Limb (tissue), 2 donors: Measurements from ENCODE around the gene SEPTIN6.
"Not testable (repeated sequence)": the region's sequence is repeated elsewhere in the genome, so short reads cannot be mapped to it uniquely, and the experiment has no call there.

Experiments
- DNase-seq, 2 donors: peaks; one replicate each; pipeline ENCODE4 v3.0.0-alpha.2; 2016; ENCODE audit errors: extremely low spot score in 2 of 2

The SEPTIN6 gene

DNA sequence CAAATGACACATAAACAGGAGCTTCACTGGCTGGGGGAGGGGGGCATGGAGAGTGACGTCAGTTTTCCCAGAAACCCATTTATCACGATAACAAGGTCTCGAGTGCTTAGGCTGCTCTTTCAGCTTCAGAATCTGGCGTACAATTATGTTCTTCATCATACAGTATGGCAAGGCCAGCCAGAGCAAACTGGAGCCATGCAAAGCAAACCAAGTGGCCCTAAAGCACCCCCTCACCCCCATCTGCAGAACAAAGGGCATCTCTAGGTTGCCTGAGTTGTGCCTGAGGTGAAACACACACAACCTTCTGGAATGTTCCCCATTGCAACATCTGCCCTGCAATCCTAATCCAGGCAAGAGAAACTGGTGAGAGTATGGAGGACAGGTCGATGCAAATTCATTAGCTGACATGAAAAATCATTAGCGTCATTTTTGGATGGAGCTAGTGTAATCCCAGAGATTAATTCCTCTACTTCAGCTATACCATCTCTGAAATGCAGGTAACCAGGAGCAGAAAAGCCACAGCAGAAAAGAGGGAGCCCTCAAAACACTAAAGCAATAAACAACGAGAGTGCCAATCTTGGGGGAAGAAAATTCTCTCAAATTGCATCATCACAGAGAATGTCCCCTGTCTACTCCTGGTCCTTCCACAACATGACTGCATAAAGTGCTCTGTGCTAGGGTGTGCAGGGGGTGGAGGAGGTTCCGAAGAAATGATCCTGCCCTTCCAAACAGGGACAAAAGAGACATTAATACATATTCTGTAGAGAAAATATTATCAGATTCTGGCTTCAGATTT, 1.8 kb downstream of the SEPTIN6 start:
- DNase-seq: peak in 1 of 2 donors; percentile 35

DNA sequence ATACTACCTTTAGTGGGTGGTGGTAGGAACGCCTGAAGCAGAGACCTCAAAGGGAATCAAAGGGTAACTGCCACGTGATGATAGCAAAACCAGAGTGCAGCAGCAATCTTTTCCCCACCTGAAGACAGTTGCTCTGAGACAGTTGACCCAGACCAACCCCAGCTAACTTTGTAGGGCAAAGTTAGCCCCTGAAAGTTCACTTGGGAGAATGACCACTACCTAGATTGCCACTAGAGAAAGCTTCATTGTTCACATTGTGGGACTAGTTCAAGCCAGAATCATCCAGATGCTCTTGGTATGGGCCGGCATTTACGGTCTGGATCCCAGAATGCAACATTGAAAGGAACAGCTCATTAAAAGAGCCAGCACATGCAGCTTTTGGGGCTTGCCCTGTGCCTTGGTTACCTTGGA, 4.1 kb downstream of the SEPTIN6 start:
- DNase-seq: no peak

DNA sequence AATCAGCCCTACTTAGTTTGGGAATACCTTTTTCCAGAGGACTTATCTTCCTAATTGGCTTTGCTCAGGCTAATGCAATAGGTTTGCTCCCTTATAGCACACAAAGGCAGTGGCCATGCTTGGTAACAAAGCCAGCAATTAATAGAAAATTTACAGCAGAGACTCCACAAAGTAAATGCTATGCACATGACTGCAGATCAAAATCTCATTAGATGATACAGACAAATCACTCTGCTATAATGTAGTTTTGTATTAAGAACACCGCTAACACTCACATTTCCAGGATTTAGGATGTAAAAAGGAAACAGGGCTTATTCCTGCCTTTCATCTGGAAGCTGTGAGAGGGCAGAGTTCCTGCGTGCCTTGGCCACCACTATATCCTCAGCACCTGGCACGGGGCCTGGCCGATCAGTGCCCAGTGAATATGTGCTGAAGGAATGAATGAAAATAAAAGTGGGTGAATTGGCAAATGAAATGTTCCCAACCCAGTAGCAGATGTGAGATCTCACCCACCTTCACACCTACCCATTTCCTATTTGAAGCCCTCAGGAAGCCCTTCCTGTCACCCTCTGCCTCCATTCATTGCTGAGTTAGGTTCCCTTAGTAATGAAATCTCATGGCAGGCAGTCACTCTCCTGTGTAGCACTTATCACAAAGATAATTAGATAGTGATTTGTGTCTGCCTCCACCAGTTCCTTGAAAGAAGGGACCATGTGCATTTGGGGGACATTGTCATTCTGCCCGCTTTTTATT, 5.1 kb downstream of the SEPTIN6 start:
- no peak for DNase-seq

DNA sequence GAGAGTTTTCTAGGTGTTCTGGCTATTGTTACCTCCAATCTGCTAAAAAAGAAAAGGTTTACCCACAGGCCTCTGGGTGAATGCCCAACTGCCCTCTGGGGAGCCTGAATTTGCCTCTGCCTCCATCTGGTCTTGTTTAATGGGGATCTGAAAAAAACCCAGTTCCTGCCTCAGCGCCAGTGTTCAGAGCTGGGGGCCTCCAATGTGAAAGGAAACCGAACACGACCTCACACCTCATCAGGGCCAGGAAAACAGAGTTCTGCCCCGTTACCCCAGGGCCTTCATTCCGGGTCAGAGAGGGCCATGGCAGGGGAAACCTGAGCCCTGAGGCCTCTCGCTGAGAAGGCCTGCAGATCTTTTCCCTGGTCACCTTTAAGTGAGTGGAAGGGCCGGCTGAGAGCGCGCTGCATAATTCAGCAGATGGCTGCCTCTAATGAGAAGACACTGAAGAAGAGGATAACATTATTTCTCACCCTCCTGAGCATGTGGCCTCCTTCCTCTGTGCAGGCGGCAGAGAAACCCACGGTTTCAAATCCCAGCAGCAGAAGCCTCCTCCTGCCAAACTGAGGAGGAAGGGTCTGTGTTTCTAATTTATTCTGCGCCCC, 6.8 kb downstream of the SEPTIN6 start:
- peak in 1 of 2 donors; percentile 67 for DNase-seq

DNA sequence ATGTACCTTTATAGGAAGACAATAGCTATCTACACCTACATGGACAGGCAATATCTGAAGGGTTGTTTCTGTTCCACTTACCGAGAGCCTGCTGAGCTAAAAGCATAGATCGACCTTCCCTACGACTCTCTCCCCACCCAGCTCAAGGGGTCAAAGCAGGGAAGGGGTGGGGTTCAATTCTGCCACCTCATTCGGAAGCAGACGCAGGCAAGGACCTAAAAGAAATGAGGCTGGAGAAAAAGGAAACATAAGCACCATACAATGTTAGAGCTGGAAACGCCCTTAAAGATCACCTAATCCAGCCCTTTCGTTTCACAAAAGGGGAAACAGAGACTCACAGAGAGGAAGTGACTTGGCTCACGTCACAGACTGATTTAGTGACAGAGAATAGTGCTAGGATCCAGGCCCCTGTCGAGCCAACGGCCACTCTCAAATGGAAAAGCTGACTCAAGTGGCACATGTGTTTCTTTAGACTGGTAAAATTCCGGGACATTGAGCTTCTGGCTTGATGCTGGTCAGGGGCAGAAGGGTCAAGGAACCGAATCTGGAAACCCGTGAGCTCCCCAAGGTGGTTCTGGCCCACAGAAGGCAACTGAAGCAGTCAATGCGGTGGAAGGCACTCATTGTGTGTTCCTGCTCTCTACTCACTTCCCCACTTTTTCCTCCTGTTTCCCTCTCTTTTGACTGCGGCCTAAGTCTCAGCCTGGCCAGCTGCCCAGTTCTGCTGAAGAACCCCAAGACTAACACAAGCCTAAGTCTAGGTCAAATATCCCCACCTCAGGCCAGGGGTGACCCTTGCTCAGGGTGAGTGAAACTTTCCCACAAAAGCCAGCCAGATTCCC, 7.5 kb downstream of the SEPTIN6 start:
- DNase-seq: no peak

DNA sequence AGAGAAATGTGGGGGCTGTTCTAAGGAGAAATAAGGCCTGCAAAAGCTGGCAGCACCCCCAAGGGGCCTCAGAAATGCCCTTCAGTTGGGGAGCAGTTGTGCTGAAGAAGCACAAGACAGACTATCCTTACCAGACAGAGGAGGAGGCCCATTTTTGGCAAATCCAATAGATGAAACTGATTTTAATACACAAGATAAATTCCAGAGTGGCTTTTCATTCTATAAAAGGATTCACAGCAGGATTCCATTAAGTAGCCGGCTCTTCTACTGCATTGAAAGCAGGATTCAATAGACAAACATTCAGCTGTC, 8.1 kb downstream of the SEPTIN6 start:
- no peak for DNase-seq

DNA sequence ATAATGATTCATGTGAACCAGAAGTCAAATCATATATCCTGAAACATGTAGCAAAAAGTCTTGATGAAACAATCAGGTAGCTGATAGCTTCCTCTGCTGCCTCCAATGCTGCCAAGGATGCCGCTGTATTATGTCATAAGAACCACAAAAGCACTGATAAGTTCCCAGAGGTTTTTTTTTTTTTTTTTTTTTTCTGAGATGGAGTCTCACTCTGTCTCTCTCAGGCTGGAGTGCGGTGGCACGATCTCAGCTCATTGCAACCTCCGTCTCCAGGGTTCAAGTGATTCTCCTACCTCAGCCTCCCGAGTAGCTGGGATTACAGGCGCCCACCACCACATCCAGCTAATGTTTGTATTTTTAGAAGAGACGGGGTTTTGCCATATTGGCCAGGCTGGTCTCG, 8.7 kb downstream of the SEPTIN6 start:
- not testable (repeated sequence) for DNase-seq

DNA sequence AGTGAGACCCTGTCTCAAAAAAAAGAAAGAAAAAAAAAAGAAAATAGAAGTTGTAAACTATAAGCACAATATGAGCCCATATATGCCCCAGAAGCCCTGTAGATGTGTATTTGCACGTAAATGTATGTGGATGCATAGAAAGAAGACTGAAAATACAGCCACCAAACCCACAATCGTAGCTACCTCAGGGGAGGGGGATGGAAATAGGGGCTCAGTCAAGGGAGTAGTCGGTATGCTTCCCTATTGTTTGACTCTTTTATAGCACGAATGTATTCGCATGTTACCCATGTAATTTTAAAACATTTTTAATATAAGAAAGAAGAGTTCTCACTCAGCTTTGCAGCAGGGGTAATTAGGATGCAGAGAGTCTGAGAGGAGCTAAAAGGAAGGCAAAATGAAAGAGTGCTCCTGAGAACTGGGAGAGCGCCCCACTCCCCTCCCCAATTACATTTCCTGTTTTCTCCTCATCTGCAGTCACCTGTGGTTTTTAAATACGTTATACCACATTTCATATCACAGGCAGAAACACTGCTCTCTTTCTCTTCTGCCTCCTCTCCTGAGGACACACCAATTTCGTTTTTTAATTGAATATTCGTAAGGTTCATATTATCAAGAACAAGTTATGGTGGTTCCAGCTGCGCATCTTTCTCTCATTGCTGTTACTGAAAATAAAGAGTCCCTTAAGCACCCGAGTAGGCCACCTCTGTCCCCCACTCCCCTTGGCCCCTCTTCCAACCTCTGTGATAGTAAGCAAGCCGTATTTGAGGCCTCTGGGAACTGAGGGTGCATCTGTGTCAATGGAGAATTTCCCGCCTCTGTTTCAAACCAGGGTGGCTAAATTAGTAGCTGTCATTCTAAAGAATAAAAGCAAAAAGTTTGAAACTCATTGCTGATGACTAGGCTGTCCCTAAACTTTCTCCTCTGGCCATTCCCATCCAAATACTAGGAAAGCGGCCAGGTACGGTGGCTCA, 10.7 kb downstream of the SEPTIN6 start:
- no peak for DNase-seq

DNA sequence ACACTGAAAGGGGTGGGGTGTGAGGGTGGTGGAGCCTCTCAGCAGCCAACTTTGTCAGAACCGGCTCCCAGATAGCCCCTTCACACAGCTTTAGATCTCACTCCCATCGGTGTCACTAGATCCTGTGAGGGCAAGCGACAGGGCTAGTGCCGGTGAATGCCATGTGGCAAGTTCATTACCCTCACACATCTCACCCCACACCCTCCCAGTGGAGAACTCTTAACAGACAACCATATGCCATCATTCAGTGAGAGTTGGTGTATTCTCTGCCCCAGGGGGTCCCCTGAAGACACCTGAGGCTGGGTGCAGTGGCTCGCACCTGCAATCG, 15.3 kb downstream of the SEPTIN6 start:
- no peak for DNase-seq

DNA sequence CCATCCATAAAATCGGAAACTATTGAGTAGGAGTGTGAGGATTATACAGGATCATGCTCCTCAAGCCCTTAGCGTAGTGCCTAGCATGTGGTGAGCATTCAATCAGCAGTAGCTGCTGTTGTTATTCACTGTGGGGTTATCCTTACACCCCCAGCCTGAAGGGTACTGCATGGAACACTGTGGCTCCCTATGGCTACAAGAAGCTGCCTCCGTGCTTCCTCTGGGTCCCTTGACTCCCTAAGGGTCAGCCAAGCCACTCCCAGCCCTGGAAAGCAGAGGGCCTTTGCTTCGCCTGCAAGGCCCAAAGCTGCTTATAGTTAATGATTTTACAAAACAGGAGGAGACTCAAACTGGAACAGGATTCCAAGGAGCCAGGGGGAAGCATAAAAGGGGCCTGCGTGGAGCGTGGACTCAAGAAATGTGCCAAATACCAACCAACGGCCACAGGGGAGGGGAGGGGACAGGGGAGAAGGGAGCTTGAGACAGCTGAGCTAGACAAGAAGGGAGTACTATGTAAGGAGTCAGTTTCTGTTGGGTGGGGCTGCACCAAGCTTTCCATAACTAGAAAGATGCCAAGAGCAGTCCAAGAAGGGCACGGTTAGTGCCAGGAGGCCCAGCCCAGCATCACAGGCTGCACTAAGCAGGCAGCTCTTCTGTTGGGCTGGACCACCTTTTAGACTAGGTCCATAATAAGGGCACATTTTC, 15.9 kb downstream of the SEPTIN6 start:
- DNase-seq: no peak

DNA sequence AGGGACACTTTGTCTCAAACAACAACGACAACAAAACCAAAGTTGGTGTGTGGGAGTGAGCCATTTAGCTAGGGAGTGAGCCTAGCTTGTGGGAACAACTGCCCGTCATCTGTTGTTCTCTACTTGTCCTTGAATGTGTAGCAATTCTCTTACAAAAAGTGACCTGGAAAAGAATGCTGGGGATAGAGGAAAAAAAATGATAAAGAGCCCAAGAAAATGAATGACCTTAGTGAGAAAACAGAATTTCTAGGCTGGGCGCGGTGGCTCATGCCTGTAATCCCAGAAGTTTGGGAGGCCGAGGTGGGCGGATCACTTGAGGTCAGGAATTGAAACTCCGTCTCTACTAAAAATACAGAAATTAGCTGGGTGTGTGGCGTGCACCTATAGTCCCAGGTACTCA, 19.6 kb downstream of the SEPTIN6 start:
- no peak for DNase-seq

DNA sequence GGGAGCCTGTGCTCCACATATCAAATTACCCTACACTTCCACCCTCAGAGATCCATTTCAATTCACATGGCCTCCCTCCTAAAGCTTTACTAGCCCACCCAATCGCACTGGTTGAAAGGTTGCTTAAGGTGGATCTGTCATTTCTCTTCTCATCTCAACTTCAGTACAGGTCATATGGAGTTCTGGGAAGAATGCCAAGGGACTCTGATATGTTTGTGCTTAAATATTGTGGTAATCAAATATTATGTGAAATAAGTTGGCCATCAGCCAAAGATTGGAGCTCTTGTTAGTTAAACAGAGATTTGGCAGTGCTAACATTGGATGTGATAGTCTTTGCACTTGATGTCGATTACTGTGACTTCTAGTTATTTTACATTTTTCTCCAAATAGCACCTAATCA, 20.5 kb downstream of the SEPTIN6 start:
- DNase-seq: no peak

DNA sequence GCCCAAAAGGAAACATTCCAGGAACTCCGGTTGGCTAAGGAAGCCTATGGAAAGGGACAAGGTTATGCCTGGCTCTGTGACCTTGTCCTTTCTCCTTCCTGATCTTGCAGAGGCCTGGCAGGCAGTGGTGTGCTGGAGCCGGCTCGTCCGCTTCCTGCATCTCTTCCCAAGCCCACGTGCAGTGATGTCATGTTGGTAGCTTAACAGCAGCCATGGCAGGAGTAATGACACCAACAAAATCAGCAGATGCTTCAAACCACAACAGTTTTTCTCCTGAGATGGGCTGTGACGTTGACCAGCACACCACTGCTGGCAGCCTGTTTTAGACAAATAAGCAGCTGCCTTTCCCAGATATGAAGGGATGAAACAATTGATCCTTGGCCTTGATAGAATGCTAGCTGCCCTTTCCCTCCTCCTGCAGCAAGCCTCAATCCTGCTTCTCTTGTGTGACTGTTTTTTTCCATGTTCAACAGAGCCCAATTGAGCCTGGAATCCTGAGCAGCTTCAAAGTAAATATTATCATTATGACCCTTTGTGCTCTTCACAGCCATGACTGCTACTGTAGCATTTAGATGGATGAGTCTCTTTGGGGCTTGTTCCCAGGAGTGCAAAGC, 23.4 kb downstream of the SEPTIN6 start:
- DNase-seq: no peak

DNA sequence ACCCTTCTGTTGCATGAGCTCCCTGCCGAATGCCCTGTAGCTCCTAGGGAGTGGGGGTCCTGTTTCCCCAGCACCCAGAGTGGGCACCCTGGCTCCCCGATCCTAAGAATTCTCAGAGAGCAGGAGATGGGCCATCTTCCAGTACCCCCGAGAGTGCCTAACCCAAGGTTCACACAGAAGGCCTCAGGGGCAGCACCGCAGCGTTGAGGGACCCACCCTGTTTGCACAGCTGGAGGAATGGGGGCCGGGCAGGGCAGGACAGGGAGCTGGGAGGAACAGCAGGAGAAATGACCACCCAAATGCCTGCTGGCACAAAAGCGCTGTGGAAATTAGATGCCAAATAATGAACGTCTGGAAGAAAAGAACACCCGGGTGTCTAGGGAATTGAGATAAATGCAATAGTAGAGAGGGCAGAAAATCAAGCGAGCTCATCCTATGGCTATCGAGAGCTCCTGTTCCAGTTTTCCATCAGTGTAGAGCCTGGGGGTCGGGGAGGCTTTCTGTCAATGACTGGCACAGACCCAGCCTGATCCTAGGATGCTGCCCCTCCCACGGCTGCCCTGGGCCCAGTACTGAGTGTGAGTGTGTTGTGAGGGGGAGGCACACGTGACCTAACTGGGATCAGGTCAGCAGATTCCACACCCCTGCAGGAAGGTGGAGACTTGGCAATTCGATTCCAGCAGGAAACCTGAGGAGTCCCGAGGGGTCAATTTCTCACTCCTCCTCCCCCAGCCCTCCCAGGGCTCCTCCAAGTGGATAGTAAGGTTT, 25.7 kb downstream of the SEPTIN6 start:
- DNase-seq: peak in 1 of 2 donors; percentile 65

DNA sequence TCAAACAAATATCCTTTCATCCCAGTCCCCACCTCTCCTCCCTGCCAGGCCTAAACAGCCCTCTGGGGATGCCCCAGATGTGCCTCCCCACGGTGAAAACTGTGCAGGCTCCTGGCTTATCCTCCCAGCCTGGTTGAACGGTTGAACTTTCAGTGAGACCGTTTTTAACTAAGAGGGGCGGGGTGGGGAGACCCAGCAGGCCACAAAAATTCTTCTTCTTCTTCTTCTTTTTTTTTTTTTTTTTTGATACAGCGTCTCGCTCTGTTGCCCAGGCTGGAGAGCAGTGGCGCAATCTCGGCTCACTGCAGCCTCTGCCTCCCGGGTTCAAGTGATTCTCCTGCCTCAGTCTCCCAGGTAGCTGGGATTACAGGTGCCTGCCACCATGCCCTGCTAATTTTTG, 28.1 kb downstream of the SEPTIN6 start:
- not testable (repeated sequence) for DNase-seq

DNA sequence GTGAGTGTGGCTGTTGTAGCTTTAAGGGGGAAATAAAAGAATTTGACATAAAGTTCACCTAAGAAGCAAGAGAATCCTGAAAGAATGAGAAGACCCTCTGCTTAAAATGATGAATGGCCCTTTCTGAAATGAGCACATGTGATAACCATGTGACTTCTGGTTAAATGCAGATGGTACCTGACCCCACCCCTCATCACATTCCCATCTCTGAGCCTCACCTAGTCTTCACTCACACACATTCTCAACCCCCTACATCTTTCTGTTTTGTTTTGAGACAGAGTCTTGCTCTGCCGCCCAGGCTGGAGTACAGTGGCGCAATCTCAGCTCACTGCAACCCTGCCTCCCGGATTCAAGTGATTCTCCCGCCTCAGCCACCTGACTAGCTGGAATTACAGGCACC, 31.5 kb downstream of the SEPTIN6 start:
- DNase-seq: no peak

DNA sequence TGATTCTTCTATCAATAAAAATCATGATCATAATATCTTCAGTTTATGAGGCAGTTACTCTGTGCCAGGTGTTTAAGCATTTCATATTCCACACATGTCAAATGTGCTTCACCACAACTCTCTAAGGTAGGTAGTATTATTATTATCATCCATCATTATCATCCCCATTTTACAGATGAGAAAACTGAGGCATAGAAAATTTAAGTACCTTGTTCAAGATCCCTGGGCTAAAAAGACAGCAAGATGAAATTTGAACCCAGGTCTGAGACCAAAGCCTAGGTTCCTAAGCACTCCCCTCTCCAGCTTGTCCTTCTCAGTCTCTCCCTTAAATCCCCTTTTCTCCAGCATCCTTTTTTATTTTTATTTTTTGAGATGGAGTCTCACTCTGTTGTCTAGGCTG, 33.4 kb downstream of the SEPTIN6 start:
- DNase-seq: no peak

DNA sequence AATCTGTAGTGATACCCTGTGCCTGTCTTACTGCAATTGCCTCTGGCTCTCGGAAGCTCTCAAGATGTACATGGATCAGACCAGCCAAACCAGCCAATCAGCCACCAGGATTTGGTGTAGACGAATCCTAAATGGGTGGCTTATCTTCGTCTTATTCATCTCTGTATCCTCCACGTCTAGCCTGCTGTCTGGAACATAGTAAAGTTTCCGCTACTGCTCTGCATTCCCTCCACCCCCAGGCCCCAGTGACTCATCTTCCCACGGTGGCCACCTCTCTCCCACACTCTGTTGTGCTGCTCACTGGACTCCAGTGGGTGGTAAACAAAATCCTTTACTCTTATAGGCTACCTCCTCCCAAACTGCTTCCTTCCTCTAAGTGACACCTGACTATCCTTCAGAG, 37.8 kb downstream of the SEPTIN6 start:
- no peak for DNase-seq

DNA sequence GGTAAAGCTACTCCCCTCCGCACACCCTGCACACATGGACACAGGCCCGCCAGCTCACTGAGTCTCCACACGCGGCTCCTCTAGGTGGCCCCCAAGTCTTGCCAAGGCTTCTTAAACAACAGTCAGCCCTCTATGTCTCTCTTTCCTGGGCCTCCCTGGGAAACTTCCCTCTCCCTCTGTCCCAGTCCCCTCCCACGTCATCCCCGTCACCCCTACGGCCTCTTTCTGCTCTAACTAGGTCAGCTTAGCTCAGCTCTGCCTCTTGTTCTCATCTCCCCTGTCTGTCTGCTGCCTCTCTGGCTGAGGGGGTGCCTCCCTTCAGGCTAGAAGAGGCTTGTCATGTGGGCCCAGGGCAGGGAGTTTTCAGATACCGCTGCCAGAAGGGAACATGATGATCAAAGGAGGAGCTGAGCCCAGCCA, 38.8 kb downstream of the SEPTIN6 start:
- peak; percentile 36 to 48 for DNase-seq
